Suppressor macrophage treated with lipopolysaccharide for 1 hour (primary cell): ENCODE data around the gene WTAP.
"Not testable (repeated sequence)": the region's sequence is repeated elsewhere in the genome, so short reads cannot be mapped to it uniquely, and the experiment has no call there.

Experiments
- DNase-seq, 3 donors: peaks; one replicate each; pipeline ENCODE4 v3.0.0-alpha.2; 2020 to 2022

Gene WTAP

DNA sequence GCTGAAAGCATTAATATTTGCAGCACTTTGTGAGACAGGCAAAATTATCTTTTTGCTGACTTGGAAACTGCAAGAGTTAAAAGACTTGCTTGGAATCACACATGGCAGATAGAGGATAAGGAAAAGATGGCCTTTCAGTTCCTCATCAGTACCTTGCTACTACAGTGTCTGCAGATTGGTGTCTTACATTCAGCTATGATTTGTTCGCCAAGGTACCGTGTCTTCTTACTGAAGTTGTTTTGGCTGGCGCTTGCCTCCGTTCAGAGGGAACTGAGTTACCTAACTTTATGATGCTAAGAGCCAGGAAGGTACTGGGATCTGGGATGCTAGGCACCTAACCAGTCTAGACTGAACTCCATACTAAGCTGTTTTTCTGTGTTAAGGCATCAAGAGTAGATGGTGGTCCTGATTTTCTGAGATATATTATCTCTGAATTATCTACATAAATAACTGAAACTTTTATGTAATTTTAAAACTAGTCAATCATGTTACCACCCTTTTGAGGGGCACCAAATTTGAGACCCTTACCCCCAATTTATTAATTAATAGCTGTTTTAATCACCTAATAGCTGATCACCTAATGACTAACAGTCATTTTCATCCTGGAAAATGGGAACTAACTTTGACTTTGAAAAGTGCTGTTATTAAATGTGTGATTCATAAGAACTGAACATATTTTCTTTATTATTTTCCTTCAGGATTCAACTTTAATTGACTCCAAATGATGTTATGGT is 2.5 kb downstream of the WTAP start:
- peak; percentile 33 to 56 (median 53) for DNase-seq

DNA sequence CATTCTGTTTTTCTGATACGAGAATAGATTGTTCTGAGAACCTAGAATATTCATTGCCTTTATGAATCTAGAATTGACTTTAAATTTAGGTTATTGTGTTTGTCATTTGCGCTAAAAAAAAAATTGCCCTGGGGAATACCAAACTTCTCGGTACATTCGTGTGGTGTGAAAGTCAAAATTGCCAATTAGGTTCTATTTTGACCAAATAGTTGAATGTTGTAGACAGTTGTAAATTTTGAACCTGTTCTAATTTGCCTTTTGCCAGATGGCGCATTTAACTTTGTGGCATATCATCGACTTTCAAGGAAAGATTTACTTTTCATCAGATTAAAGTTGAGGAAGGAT is 3.0 kb downstream of the WTAP start:
- no peak for DNase-seq

DNA sequence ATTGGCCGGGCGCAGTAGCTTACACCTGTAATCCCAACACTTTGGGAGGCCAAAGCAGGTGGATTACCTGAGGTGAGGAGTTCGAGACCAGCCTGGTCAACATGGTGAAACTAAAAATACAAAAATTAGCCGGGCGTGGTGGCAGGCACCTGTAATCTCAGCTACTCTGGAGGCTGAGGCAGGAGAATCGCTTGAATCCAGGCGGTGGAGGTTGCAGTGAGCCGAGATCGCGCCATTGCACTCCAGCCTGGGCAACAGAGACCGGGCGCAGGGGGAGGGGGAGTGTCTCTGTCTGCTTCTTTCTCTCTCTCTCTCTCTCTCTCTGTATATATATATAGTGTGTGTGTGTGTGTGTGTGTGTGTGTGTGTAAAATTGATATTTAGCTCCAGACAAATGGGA is 5.2 kb downstream of the WTAP start:
- DNase-seq: not testable (repeated sequence)

DNA sequence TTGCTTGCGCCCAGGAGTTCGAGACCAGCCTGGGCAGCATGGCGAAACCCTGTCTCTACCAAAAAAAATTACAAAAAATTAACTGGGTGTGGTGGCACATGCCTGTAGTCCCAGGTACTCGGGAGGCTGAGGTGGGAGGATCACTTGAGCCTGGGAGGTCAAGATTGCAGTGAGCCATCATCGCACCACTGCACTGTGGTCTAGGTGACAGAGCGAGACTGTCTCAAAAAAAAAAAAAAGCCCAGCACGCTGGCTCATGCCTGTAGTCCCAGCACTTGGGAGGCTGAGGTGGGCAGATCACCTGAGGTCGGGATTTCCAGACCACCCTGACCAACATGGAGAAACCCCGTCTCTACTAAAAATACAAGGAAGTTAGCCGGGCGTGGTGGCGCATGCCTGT is 6.1 kb downstream of the WTAP start:
- not testable (repeated sequence) for DNase-seq

DNA sequence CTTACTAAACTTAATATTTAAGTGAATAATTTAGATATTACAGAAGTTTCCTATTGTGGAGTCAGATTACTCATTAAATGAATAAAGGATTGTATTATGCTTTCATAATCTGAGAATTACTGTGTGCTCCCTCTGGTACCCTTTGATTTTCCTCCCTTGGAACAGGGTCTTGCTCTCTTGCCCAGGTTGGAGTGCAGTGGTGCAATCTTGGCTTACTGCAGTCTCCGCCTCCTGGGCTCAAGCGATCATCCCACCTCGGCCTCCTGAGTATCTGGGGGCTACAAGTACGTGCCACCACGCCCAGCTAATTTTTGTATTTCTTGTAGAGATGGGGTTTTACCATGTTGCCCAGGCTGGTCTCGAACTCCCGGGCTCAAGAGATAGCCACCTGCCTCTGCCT is 9.6 kb downstream of the WTAP start:
- no peak for DNase-seq

DNA sequence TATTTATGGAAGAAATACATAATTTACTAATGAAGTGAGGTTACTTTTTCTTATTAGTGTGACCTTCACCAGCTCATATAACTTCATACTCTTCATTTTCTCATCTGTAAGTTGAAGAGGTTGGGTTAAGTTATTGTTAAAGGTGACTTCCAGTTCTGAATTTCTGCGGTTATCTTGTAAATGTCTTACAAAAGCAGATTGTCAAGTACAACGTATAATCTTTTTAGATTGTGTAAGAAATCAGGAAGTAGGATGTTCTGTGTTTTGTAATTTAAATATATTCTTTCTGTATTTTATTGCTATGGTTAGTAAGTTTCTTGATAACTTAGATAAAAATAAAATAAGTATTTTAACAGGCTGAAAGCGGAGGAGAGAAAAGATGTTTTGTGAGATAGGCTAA is 12.0 kb downstream of the WTAP start:
- no peak for DNase-seq

DNA sequence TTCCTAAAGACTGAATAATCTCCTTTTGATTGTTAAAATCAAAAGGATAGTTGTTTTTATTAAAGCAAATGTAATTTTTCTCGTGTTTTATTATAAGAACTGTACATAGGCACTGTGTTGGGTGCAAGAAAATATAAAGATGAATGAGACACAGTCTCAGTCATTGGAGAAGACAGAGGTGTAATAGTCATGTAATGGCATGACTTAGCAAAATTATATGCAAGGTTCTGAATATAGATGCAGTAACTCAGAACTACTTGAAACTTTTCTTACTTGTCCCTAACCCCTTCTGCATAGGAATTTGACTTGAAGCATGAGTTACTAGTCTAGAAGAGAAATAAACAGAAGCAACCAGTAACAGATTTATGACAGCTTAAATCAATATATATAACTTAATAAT is 14.9 kb downstream of the WTAP start:
- DNase-seq: no peak

DNA sequence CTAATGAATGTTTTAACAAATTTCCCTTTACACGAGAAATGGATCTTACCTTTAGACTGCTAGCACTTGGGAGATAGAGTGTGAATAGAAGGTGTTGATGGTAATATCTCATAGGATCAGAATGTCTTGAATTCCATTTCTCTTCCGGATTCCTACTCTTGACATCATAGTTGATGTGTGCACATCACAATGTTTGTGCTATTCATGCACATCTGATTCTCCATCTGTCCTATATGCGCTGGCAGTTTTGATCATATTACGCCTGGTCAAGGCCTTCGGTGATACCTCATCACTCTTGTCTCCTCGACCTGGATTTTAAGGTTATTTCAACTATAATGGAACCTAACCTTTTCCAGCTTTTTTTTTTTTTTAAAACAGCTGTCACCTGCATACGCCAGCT is 17.8 kb downstream of the WTAP start:
- DNase-seq: no peak

DNA sequence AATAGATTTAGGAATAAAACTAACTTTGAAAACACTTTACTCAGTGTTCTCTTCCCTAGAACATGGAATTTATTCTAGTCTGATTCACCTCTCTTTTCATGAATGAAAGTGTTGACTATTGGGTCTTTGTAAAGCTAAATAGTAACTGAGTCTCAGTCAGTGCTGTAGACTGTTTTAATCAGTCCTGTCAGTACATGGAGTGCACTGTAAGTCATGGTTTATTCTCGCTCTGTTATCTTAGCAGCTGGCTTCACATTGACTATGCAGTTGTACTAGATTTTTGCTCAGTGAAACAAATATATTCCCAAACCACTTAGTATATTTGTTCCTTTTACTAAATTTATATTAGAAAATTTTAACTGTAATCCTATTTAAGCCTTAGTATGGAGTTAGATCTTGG is 19.5 kb downstream of the WTAP start:
- DNase-seq: no peak

DNA sequence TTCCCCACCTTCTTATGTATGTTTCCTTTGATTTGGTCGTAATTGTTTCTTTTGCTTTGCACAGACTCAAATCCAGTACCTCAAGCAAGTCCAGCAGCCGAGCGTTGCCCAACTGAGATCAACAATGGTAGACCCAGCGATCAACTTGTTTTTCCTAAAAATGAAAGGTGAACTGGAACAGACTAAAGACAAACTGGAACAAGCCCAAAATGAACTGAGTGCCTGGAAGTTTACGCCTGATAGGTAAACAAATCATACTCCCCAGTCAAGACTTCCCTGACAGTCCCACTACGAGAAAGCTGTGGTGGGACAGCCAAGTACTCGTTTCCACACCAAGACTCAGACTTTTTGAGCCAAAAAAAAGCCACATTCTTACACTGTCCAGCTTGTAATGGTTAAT is 20.8 kb downstream of the WTAP start:
- not testable (repeated sequence) for DNase-seq

DNA sequence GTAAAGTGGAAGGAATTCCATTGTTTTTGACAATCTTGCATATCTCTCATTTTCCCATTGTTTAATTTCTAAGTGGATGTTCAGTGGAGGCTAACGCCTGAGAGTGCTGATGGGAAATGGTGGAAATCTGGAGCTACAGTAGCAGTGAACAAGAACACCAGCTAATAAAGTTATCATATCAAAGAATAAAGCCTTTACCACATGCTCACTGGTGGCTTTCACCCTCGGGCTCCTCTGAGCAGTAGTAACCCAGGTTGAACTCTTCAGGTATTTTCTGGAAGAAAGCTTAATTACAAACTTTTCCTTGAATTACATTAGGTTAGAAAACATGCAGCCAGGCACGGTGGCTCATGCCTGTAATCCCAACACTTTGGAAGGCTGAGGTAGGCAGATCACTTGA is 24.1 kb downstream of the WTAP start:
- no peak for DNase-seq

DNA sequence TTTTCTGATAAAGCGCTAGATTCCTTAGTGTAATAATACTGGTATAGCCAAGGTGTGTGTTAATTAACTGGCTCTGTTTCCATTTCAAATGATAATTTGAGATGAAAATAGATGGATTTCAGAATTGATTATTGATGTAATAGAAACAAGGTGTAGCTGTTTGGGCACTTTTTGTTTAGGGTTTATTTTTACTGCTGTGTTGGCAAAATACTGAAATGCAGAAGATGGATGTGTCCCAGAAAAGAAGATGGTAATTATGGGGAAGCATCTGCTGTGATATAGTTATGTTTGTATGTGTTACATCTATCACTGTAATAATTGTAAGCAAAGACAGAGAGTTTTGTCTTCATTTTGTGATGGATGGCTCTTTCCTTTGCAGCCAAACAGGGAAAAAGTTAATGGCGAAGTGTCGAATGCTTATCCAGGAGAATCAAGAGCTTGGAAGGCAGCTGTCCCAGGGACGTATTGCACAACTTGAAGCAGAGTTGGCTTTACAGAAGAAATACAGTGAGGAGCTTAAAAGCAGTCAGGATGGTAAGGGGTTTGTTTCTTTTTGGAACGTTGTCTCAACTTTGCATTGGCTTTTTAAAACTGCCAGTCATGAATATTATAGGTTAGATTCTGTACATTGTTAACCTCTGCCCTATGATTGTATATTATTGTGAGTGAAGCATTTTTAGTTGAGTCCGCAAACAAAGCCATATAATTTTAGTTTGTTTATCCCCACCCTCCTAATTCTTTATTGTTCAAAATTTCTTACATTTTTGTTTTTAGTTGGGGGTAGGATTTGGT is 26.0 kb downstream of the WTAP start:
- no peak for DNase-seq

DNA sequence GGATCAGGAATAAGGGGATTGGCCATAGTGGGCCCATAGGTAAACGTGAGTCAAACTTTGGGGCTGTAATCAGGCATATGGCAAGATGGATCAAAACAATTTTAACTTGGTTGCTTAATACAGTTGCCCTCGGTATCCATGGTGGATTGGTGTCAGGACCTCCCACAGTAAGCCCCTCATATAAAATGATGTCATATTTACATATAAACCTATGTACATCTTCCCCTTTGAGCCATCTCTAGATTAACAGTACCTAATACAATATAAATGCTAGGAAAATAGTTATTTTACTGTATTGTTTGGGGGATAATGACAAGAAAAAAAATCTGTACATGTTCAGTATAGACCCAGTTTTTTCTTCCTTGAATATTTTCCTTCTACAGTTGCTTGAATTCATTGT is 27.1 kb downstream of the WTAP start:
- DNase-seq: no peak

DNA sequence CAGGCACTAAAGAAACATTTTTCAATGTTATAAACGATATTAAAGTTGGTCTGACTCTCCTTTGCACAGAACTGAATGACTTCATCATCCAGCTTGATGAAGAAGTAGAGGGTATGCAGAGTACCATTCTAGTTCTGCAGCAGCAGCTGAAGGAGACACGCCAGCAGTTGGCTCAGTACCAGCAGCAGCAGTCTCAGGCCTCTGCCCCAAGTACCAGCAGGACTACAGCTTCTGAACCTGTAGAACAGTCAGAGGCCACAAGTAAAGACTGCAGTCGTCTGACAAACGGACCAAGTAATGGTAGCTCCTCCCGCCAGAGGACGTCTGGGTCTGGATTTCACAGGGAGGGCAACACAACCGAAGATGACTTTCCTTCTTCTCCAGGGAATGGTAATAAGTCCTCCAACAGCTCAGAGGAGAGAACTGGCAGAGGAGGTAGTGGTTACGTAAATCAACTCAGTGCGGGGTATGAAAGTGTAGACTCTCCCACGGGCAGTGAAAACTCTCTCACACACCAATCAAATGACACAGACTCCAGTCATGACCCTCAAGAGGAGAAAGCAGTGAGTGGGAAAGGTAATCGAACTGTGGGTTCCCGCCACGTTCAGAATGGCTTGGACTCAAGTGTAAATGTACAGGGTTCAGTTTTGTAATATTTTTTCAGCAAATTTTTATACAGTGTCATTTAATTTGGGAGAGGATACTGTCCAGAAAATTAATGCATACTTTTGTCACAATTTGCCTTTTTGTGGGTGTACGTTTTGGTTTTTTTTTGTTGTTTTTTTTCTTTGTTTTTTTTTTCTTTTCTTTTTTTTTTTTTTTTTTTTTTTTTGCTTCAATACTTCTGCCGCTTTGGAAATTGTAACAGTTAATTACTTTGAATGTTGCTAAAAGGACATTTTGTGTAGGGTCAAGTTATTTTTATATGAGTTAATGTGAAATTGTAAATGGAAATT is 27.9 kb downstream of the WTAP start:
- no peak for DNase-seq

DNA sequence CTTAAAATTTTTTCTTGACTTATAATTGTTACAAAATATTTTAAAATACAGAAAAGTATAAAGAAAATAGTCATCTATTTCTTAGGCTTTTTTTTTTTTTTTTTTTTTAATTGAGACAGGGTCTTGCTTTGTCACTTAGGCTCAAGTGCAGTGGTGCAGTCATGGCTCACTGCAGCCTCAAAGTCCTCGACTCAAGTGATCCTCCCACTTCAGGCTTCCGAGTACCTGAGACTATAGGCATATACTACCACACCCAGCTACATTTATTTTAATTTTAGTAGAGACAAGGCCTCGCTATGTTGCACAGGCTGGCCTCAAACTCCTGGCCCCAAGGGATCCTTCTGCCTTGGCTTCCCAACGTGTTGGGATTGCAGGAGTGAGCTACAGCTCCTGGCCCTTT is 29.2 kb downstream of the WTAP start:
- no peak for DNase-seq

DNA sequence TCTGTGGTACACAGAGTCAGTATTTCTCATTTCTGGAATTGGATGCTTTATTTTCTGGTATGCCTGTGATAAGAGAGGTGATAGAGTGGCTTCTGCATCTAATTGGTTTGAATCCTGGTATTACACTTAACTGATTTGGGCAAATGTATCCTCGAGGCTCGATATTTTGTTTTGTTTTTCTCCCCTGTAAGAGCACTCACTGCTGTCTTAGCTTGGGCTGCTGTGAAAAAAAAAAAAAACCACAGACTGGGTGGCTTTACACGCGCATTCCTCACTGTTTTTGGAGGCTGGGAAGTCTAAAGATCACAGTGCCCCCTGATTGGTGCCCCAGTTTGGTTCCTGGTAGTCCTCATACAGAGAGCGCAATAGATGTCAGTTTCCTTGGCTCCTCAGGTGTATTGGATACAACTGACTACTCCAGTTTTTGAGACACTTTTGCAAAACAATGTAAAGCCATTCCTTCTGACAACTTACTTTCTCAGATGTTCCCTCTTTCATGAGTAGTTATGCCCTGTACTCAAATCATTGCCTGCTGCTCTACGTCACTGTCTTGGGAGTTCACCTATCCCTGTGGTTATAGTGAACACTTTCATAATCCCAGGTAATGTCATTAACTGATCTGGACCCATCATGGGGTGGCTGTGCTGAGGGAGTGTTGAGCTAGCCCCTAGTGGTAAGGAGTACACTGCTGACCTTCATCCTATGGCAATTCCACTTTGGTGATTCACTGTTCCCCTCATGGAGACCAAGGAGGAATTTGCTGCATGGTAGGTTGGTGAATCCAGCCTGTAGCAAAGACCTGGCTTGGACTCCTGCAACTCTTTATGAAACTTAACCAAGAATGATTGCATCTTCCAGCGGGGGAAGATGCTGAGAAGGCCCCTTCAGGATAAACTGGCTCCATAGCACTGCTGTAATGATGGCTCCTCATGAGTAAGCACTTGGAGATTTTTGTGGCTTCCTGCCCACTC is 31.0 kb downstream of the WTAP start:
- peak; percentile 24 to 63 (median 56) for DNase-seq

DNA sequence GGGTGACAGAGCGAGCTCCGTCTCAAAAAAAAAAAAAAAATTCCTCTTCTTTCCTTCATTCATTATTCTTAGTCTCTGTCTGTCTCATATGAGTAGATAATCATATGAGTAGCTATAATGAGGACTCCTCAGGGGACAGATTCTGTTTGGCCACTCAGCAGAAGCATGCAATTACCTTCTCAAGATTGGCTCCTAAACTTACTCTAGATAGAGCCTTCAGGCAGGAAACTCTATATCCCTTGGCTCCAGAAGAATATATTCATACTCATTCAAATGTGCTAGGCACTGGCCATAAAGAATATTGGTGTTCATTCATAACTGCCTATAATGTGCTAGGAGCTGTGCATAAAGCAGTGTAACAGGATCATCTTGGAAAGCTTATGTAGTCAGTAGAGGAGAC is 32.3 kb downstream of the WTAP start:
- DNase-seq: peak in 1 of 3 donors; percentile 47

DNA sequence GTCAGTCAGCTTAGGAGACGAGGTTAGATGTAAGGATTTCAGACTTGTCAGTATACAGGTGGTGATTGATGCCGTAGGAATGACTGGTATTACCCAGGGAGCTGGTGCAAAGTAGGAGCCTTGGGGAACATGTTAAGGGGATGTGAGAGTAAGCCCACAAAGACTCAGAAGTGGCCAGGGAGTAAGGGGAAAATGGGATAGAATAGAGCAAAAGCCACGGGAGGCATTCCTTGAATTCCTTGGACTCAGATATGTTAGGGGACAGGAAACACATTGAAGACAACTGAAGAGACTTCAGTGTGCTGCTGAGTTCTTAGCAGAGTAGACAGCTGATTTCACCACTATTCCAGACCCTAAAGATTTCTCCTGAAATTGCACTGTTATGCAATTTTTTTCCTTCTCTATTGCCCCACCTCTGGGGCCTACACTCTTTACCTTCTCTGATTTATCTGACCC is 33.3 kb downstream of the WTAP start:
- DNase-seq: peak in 2 of 3 donors; percentile 19 to 42

DNA sequence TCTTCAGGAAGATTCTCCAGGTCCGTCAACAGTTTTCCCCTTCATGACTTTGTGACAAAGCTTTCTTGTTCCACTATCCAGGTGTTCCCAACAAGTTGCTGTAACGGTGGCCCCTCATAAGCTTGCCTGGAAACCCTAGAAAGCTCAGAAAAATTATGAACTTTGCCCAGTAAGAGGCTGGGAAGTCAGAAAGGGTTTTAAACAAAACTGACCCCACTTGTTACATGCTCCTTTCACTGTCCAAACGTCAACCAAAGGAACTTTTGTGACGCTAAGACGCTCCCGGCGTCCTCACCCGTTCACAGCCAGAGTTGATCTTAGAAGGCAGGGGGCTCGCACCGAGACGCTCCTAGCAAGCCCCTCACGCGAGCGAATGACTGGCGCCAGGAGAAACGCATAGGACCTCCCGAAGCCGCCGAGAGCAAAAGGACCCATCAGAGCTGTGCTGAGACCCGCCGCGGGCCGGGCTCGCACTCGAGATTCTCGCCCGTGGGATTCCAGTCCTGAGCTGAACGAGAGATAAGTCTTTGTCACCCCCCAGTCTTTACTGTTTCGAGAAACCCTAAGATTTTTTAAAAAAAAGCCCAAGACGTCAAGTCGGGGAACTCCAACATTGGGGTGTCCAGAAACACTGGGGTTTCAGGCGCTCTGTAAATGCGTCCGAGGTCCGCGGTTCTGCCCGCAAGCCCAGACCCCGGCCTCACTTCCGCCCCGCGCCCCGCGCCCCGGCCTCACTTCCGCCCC is 34.0 kb downstream of the WTAP start:
- no peak for DNase-seq

DNA sequence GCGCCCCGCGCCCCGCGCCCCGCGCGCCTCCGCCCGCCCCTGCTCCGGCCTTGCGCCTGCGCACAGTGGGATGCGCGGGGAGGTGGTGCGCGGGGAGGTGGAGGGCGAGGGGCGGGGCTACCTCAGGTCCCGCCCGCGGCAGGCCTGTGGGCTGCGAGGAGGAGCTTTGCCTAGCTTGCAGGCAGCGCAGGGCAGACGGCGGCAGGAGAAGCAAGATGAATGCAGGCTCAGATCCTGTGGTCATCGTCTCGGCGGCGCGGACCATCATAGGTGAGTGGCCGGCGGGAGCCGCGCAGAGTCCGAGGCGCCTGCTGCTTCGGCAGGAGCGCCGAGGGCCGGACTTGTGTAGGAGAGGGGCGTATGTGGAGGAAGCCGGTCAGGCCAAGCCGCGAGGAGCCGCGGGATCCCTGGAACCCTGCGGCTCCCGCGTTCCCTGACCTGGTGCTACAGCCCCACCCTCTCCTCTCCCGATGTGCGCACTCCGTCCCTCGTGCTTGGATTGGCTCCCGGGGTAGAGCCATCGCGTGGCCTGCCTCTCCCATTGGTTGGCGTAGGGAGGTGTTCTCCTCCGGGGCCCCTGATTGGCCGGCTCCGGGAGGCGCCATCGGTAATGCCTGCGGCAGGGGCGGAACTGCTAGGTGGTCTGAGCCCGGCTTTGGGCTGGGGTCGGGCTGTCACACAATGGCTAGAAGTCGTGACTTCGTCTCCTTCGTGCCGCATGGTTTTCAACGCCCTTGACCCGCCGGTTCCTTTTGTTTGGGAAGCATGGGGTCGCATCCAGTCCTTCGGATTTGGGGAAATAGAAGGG is 34.8 kb downstream of the WTAP start, which contains the start of gene ACAT2:
ACAT2 (plus strand) TSS at position 173 of the 808 bp plus-strand sequence; CDS start at position 216, 43 bp downstream.
- DNase-seq: peak; percentile 94 to 96 (median 94)
